C4-2B (cell line): Measurements from ENCODE around the gene STX7.

ENCODE experiments used
- H3K27ac ChIP-seq: fragments of 450-650 bp; 2 replicates; pipeline ENCODE4 v1.5.1; 2017
- CTCF ChIP-seq: fragments of 450-650 bp; conservative IDR thresholded peaks from 2 replicates; pipeline ENCODE4 v1.5.1; 2017; ENCODE audit warnings: mild to moderate bottlenecking
- ZFX ChIP-seq: fragments of 450-650 bp; IDR thresholded peaks from 2 replicates; pipeline ENCODE4 v1.6.1; 2017

The STX7 gene

GRCh38 chr6:132425176-132425575 is 87.7 kb downstream of the STX7 start:
- TF ChIP-seq CTCF (no peak), ZFX (no peak)
- H3K27ac ChIP-seq, result no peak overlapping the region

- TF ChIP-seq CTCF (no peak), ZFX (no peak)
- no peak overlapping the region for H3K27ac ChIP-seq
Measured at GRCh38 chr6:132423839-132424238, 89.1 kb downstream of the STX7 start.

GRCh38 chr6:132418235-132418965 is 94.5 kb downstream of the STX7 start:
- TF ChIP-seq CTCF (no peak), ZFX (no peak)
- no peak overlapping the region for H3K27ac ChIP-seq

- H3K27ac ChIP-seq, result no peak overlapping the region
- TF ChIP-seq CTCF (no peak), ZFX (no peak)
Measured at GRCh38 chr6:132414761-132415160, 98.2 kb downstream of the STX7 start.

- TF ChIP-seq ZFX, result no peak
- no peak for TF ChIP-seq CTCF
- no peak overlapping the region for H3K27ac ChIP-seq
Measured at GRCh38 chr6:132414322-132414721, 98.6 kb downstream of the STX7 start.

- TF ChIP-seq ZFX (no peak), CTCF (no peak)
- H3K27ac ChIP-seq, result no peak overlapping the region
Measured at GRCh38 chr6:132413499-132413802, 99.5 kb downstream of the STX7 start.

- no peak overlapping the region for H3K27ac ChIP-seq
- TF ChIP-seq CTCF, result no peak
- no peak for TF ChIP-seq ZFX
Measured at GRCh38 chr6:132412656-132413498, 100.0 kb downstream of the STX7 start.
